Vagina (tissue), 2 donors: Measurements from ENCODE around the gene AFF3. TPM values are rescaled to one million over a fixed set of nuclear protein-coding genes. Genes with fewer than 3 reads are reported as not detected.
A peak's percentile ranks its signal among the peaks of the same experiment; 100 is the strongest.

Source experiments
- DNase-seq, 2 donors: peaks; one replicate each; pipeline ENCODE4 v3.0.0-alpha.2; 2017; ENCODE audit errors: extremely low spot score in 2 of 2
- H3K27ac ChIP-seq: fragments of 200-600 bp; sonication (generic); one replicate; pipeline ENCODE4 v1.5.1; 2019
- H3K27me3 ChIP-seq: fragments of 200-600 bp; sonication (generic); one replicate; pipeline ENCODE4 v1.5.1; 2019
- H3K36me3 ChIP-seq, 2 donors: fragments of 200-600 bp; sonication (generic); one replicate each; pipeline ENCODE4 v1.5.1; 2017 to 2019
- H3K4me1 ChIP-seq: fragments of 200-600 bp; sonication (generic); one replicate; pipeline ENCODE4 v1.5.1; 2019
- H3K4me3 ChIP-seq, 2 donors: fragments of 200-600 bp; sonication (generic); 1 replicate in 1 of 2; 2 replicates in 1 of 2; pipeline ENCODE4 v1.5.1; 2016 to 2019
- H3K9me3 ChIP-seq: fragments of 200-600 bp; sonication (generic); one replicate; pipeline ENCODE4 v1.5.1; 2019
- CTCF ChIP-seq, 3 experiments: fragments of 450-650 bp in 2 of 3; fragments of 200-600 bp in 1 of 3; sonication (generic) in 1 of 3; IDR thresholded peaks; one replicate each; pipeline ENCODE4 v1.5.1; 2017 to 2019; ENCODE audit warnings: antibody characterized with exemption in 3 of 3, mild to moderate bottlenecking in 2 of 3, moderate library complexity in 2 of 3
- POLR2A ChIP-seq, 2 donors: fragments of 450-650 bp; IDR thresholded peaks; one replicate each; pipeline ENCODE4 v1.6.1; 2017; ENCODE audit warnings: antibody characterized with exemption in 2 of 2, mild to moderate bottlenecking in 2 of 2, moderate library complexity in 2 of 2
- POLR2AphosphoS5 ChIP-seq, 2 donors: sonication (generic); formaldehyde crosslinking; IDR thresholded peaks; one replicate each; pipeline ENCODE4 v1.9.0; 2017; ENCODE audit warnings: antibody characterized with exemption in 2 of 2, mild to moderate bottlenecking in 2 of 2, low read depth in 1 of 2; ENCODE audit not compliant: insufficient read depth in 1 of 2
- intact Hi-C: fragments of 100-400 bp; cut with DNase I; formaldehyde crosslinking; loops from one replicate; pipeline ENCODE4 v1.15.1; 2023
- total RNA-seq: library from RNA; depleted of rRNA; stranded (reverse); fragments of >200 nt; gene quantifications from one replicate; pipeline ENCODE4 v1.2.3, GENCODE V29; 2016

Gene AFF3
- total RNA-seq, 1 donor from 2014 or later, result 7.6 TPM

- H3K27me3 ChIP-seq, result no peaks in the 10 kb centered on the region
- no peaks in the 10 kb centered on the region for H3K9me3 ChIP-seq
- TF ChIP-seq POLR2AphosphoS5 (IDR thresholded peaks at IDR 0.05; ENCODE audit: insufficient read depth in 1 of 2, low read depth in 1 of 2), result no peak
- TF ChIP-seq CTCF (IDR thresholded peaks at IDR 0.05), result no peak
- TF ChIP-seq POLR2A (IDR thresholded peaks at IDR 0.05), result no peak
- H3K27ac ChIP-seq, result no peak overlapping the region
- no peak overlapping the region for H3K4me3 ChIP-seq
- H3K36me3 ChIP-seq, result no peaks in the 10 kb centered on the region
- no peaks in the 10 kb centered on the region for H3K4me1 ChIP-seq
- DNase-seq, result no peak
- intact Hi-C loops, result no loop called here
Observed at GRCh38 chr2:100141906-100142305, 484 bp downstream of the AFF3 start.

- intact Hi-C loops, result no loop called here
- Histone ChIP-seq H3K4me1 (no peaks in the 10 kb centered on the region), H3K9me3 (no peaks in the 10 kb centered on the region), H3K4me3 (no peak overlapping the region), H3K27ac (no peak overlapping the region), H3K36me3 (no peaks in the 10 kb centered on the region), H3K27me3 (no peaks in the 10 kb centered on the region)
- DNase-seq, result no peak
- TF ChIP-seq POLR2AphosphoS5 (IDR thresholded peaks at IDR 0.05; ENCODE audit: insufficient read depth in 1 of 2, low read depth in 1 of 2) (no peak), POLR2A (IDR thresholded peaks at IDR 0.05) (no peak), CTCF (IDR thresholded peaks at IDR 0.05) (no peak)
Observed at GRCh38 chr2:100140582-100140981, 1.8 kb downstream of the AFF3 start.

GRCh38 chr2:100137866-100138570 lies 4.4 kb downstream of the AFF3 start:
- Histone ChIP-seq H3K27ac (no peak overlapping the region), H3K4me1 (no peaks in the 10 kb centered on the region), H3K36me3 (no peaks in the 10 kb centered on the region), H3K9me3 (no peaks in the 10 kb centered on the region), H3K27me3 (no peaks in the 10 kb centered on the region), H3K4me3 (no peak overlapping the region)
- TF ChIP-seq POLR2AphosphoS5 (IDR thresholded peaks at IDR 0.05; ENCODE audit: insufficient read depth in 1 of 2, low read depth in 1 of 2), result no peak
- no peak for TF ChIP-seq POLR2A (IDR thresholded peaks at IDR 0.05)
- TF ChIP-seq CTCF (IDR thresholded peaks at IDR 0.05), result no peak
- DNase-seq, result no peak
- intact Hi-C loops, result no loop called here

- Histone ChIP-seq H3K4me1 (no peaks in the 10 kb centered on the region), H3K9me3 (no peaks in the 10 kb centered on the region), H3K27me3 (no peaks in the 10 kb centered on the region), H3K27ac (no peak overlapping the region), H3K36me3 (no peaks in the 10 kb centered on the region), H3K4me3 (no peak overlapping the region)
- TF ChIP-seq POLR2AphosphoS5 (IDR thresholded peaks at IDR 0.05; ENCODE audit: insufficient read depth in 1 of 2, low read depth in 1 of 2), result no peak
- no peak for TF ChIP-seq CTCF (IDR thresholded peaks at IDR 0.05)
- TF ChIP-seq POLR2A (IDR thresholded peaks at IDR 0.05), result no peak
- DNase-seq, result peak in 1 of 2 donors; percentile 64
- intact Hi-C loops, result no loop called here
Observed at GRCh38 chr2:100137318-100137717, 5.1 kb downstream of the AFF3 start.

- Histone ChIP-seq H3K36me3 (no peaks in the 10 kb centered on the region), H3K27me3 (no peaks in the 10 kb centered on the region), H3K27ac (no peak overlapping the region), H3K4me1 (no peaks in the 10 kb centered on the region), H3K4me3 (no peak overlapping the region), H3K9me3 (no peaks in the 10 kb centered on the region)
- no peak for DNase-seq
- TF ChIP-seq CTCF (IDR thresholded peaks at IDR 0.05) (no peak), POLR2AphosphoS5 (IDR thresholded peaks at IDR 0.05; ENCODE audit: insufficient read depth in 1 of 2, low read depth in 1 of 2) (no peak), POLR2A (IDR thresholded peaks at IDR 0.05) (no peak)
- intact Hi-C loops, result no loop called here
Observed at GRCh38 chr2:100136310-100136709, 6.1 kb downstream of the AFF3 start.
